SU-DHL-6 (cell line): ENCODE results near the gene GRXCR2.

Source experiments
- H2AFZ ChIP-seq: fragments of 200-600 bp; sonication (generic); 2 replicates; pipeline ENCODE4 v1.6.1; 2014; ENCODE audit warnings: low read depth, mild to moderate bottlenecking, moderate library complexity, mixed read lengths, antibody characterized with exemption, low read length; ENCODE audit not compliant: severe bottlenecking
- H3F3A ChIP-seq: fragments of 200-600 bp; shearing (Covaris generic); 2 replicates; pipeline ENCODE4 v1.6.0; 2016; ENCODE audit warnings: antibody characterized with exemption, mild to moderate bottlenecking; ENCODE audit not compliant: insufficient read depth
- H3K27ac ChIP-seq: fragments of 200-600 bp; sonication (generic); 2 replicates; pipeline ENCODE4 v1.5.1; 2016; ENCODE audit warnings: low read depth, mild to moderate bottlenecking, low read length, moderate library complexity, mixed read lengths
- H3K27me3 ChIP-seq: fragments of 200-600 bp; sonication (generic), shearing (Covaris generic); 2 replicates; pipeline ENCODE4 v1.6.0; 2014; ENCODE audit warnings: mild to moderate bottlenecking, low read length
- H3K36me3 ChIP-seq: fragments of 200-600 bp; sonication (generic); 2 replicates; pipeline ENCODE4 v1.6.1; 2014; ENCODE audit warnings: mild to moderate bottlenecking, low read length, mixed read lengths
- H3K4me2 ChIP-seq: fragments of 300-600, 200-600 bp; shearing (Covaris generic), sonication (generic); 2 replicates; pipeline ENCODE4 v1.6.0; 2014; ENCODE audit warnings: low read length, low read depth, mild to moderate bottlenecking; ENCODE audit not compliant: poor library complexity, severe bottlenecking
- H3K4me3 ChIP-seq: fragments of 200-600 bp; sonication (generic); 2 replicates; pipeline ENCODE4 v1.5.1; 2014; ENCODE audit warnings: antibody characterized with exemption, low read length, mild to moderate bottlenecking, mixed read lengths; ENCODE audit not compliant: insufficient read depth, poor library complexity, severe bottlenecking
- H3K79me2 ChIP-seq: fragments of 200-600 bp; sonication (generic); 2 replicates; pipeline ENCODE4 v1.6.1; 2014; ENCODE audit warnings: mild to moderate bottlenecking, low read length, moderate library complexity; ENCODE audit not compliant: insufficient read depth
- H3K9ac ChIP-seq: fragments of 200-600 bp; sonication (generic); 2 replicates; pipeline ENCODE4 v1.7.0; 2014; ENCODE audit warnings: mild to moderate bottlenecking, low read length
- H3K9me2 ChIP-seq: fragments of 200-600 bp; sonication (generic); replicated peaks from 2 replicates; pipeline ENCODE4 v1.6.1; 2014; ENCODE audit warnings: low read length; ENCODE audit not compliant: insufficient read depth
- H3K9me3 ChIP-seq: fragments of 200-600 bp; sonication (generic); 2 replicates; pipeline ENCODE4 v1.6.1; 2014; ENCODE audit warnings: low read length, mixed read lengths; ENCODE audit not compliant: insufficient read depth
- H4K20me1 ChIP-seq: fragments of 200-600 bp; sonication (generic); 2 replicates; pipeline ENCODE4 v1.6.1; 2014; ENCODE audit warnings: low read depth, mild to moderate bottlenecking, antibody characterized with exemption, low read length, moderate library complexity, mixed read lengths
- CTCF ChIP-seq: fragments of 200-600 bp; sonication (generic); IDR thresholded peaks from one replicate; pipeline ENCODE4 v1.5.1; 2017; ENCODE audit warnings: antibody characterized with exemption, mild to moderate bottlenecking, low read length, moderate library complexity; ENCODE audit not compliant: insufficient read depth, poor library complexity, severe bottlenecking
- EZH2phosphoT487 ChIP-seq: fragments of 200-600 bp; sonication (generic), shearing (Covaris generic); conservative IDR thresholded peaks from 2 replicates; pipeline ENCODE4 v1.6.1; 2018; ENCODE audit warnings: mild to moderate bottlenecking, antibody characterized with exemption, low read length, moderate library complexity, mixed read lengths

Gene GRXCR2

GRCh38 chr5:145906401-145906800, 33.6 kb upstream of the GRXCR2 start:
- H2AFZ ChIP-seq, result no peak overlapping the region
- no peaks in the 10 kb centered on the region for H3F3A ChIP-seq
- TF ChIP-seq CTCF (no peak), EZH2phosphoT487 (no peak)
- H3K9me3 ChIP-seq, result no peaks in the 10 kb centered on the region
- no peaks in the 10 kb centered on the region for H3K9me2 ChIP-seq
- no peak overlapping the region for H3K27ac ChIP-seq
- H3K79me2 ChIP-seq, result no peaks in the 10 kb centered on the region
- H4K20me1 ChIP-seq, result no peaks in the 10 kb centered on the region
- H3K4me2 ChIP-seq, result no peak overlapping the region
- no peak overlapping the region for H3K4me3 ChIP-seq
- H3K36me3 ChIP-seq, result no peaks in the 10 kb centered on the region
- H3K27me3 ChIP-seq, result no peaks in the 10 kb centered on the region
- no peak overlapping the region for H3K9ac ChIP-seq

GRCh38 chr5:145904743-145905142, 31.9 kb upstream of the GRXCR2 start:
- no peaks in the 10 kb centered on the region for H3K27me3 ChIP-seq
- no peak overlapping the region for H3K4me2 ChIP-seq
- H3K9ac ChIP-seq, result no peak overlapping the region
- no peak overlapping the region for H2AFZ ChIP-seq
- H3K4me3 ChIP-seq, result no peak overlapping the region
- H3K9me2 ChIP-seq, result no peaks in the 10 kb centered on the region
- no peaks in the 10 kb centered on the region for H3K36me3 ChIP-seq
- H4K20me1 ChIP-seq, result no peaks in the 10 kb centered on the region
- no peaks in the 10 kb centered on the region for H3K9me3 ChIP-seq
- no peaks in the 10 kb centered on the region for H3F3A ChIP-seq
- no peak overlapping the region for H3K27ac ChIP-seq
- no peak for TF ChIP-seq CTCF
- TF ChIP-seq EZH2phosphoT487, result no peak
- H3K79me2 ChIP-seq, result no peaks in the 10 kb centered on the region

DNA sequence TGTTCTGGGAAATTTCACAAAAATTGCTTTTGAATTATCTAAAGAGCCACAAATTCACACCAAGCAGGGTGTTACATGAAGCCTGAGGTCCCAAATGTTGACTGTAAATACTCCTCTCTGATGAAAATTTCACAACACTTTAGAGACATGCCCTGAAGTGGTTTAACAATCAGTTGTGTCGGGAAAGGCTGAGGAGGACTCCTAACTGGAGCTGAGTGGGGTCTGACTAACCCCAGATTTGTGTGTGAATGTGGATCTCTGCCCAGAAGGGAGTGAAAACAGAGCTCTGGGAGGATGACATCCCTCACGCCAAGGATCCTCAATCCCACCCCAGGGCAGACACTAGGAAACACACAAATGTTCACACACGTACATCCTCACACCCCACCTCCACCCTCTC, 31.1 kb upstream of the GRXCR2 start:
- no peaks in the 10 kb centered on the region for H3K9me2 ChIP-seq
- no peak overlapping the region for H3K27ac ChIP-seq
- H3K4me3 ChIP-seq, result no peak overlapping the region
- H3K4me2 ChIP-seq, result no peak overlapping the region
- no peaks in the 10 kb centered on the region for H3K36me3 ChIP-seq
- no peaks in the 10 kb centered on the region for H3K79me2 ChIP-seq
- H3K27me3 ChIP-seq, result no peaks in the 10 kb centered on the region
- no peaks in the 10 kb centered on the region for H4K20me1 ChIP-seq
- no peak overlapping the region for H3K9ac ChIP-seq
- H3F3A ChIP-seq, result no peaks in the 10 kb centered on the region
- no peaks in the 10 kb centered on the region for H3K9me3 ChIP-seq
- no peak for TF ChIP-seq EZH2phosphoT487
- no peak for TF ChIP-seq CTCF
- no peak overlapping the region for H2AFZ ChIP-seq

DNA sequence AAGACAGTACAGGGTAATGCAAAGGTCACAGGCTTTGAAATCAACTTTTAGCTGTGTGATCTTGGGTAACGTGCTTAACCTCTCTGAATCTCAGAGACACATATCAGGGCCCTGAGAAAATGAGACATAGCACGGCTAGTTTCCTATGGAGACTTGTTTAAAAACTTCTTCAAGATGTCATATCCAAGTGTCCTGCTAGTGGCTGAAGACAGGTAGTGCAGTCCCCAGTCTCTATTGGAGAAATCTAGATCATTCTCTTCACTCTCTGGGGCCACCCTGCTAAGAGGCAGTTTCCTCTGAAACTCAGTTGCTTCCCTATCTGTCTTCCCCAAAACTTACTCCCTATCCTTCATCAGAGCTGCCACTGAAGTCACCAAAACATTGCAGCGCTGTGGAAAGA, 30.3 kb upstream of the GRXCR2 start:
- no peak for TF ChIP-seq EZH2phosphoT487
- no peak for TF ChIP-seq CTCF
- Histone ChIP-seq H4K20me1 (no peaks in the 10 kb centered on the region), H3F3A (no peaks in the 10 kb centered on the region), H3K4me3 (no peak overlapping the region), H3K4me2 (no peak overlapping the region), H3K79me2 (no peaks in the 10 kb centered on the region), H2AFZ (no peak overlapping the region), H3K36me3 (no peaks in the 10 kb centered on the region), H3K9me3 (no peaks in the 10 kb centered on the region), H3K9me2 (no peaks in the 10 kb centered on the region), H3K9ac (no peak overlapping the region), H3K27me3 (no peaks in the 10 kb centered on the region), H3K27ac (no peak overlapping the region)
